Gastrocnemius medialis (tissue), 4 donors: Measurements from ENCODE around the gene NRCAM.

Source experiments
- POLR2A ChIP-seq, 2 donors: fragments of 450-650 bp; IDR thresholded peaks; one replicate each; pipeline ENCODE4 v1.6.1; 2017; ENCODE audit warnings: antibody characterized with exemption in 2 of 2, mild to moderate bottlenecking in 2 of 2, moderate library complexity in 2 of 2
- TF ChIP-seq, protein P1 (sequence below), 5 experiments: fragments of 450-650 bp in 3 of 5; fragments of 200-600 bp in 2 of 5; sonication (generic) in 2 of 5; IDR thresholded peaks in 4 of 5; conservative IDR thresholded peaks in 1 of 5; 1 replicate in 4 of 5; 2 replicates in 1 of 5; pipeline ENCODE4 v1.5.1; 2016 to 2019; ENCODE audit warnings: antibody characterized with exemption in 5 of 5, mild to moderate bottlenecking in 3 of 5, moderate library complexity in 3 of 5

DNA sequence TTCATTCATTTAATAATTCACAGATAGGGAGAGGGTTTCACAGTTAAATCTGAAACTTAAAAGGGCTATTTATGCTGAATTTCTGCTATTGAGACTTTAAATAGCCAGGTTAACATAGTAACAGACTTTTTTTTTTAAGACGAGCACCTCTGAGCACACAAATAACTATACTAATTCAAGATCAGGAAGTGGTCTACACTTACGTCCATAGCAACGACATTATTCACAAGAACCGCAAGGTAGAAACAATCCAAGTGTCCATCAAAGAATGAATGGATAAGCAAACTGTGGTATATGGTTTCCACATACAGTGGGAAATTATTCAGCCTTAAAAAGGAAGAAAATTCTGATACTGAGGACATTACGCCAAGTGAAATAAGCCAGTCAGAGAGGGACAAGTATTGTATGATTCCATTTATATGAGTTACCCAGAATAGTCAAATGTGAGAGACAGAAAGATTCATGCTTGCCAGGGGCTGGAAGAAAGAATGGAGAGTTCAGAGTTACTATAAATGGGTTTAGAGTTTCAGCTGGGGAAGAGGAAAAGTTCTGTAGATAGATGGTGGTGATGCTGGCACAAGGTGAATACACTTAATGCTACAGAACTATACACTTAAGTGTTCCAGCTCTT lies 185.7 kb downstream of the NRCAM start:
- TF ChIP-seq, protein P1, sequence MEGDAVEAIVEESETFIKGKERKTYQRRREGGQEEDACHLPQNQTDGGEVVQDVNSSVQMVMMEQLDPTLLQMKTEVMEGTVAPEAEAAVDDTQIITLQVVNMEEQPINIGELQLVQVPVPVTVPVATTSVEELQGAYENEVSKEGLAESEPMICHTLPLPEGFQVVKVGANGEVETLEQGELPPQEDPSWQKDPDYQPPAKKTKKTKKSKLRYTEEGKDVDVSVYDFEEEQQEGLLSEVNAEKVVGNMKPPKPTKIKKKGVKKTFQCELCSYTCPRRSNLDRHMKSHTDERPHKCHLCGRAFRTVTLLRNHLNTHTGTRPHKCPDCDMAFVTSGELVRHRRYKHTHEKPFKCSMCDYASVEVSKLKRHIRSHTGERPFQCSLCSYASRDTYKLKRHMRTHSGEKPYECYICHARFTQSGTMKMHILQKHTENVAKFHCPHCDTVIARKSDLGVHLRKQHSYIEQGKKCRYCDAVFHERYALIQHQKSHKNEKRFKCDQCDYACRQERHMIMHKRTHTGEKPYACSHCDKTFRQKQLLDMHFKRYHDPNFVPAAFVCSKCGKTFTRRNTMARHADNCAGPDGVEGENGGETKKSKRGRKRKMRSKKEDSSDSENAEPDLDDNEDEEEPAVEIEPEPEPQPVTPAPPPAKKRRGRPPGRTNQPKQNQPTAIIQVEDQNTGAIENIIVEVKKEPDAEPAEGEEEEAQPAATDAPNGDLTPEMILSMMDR (IDR thresholded peaks at IDR 0.05 in 4 of 5, conservative IDR thresholded peaks at IDR 0.05 in 1 of 5), result no peak
- TF ChIP-seq POLR2A (IDR thresholded peaks at IDR 0.05), result no peak
